ENCODE measurements around the gene OR2C1.

Gene OR2C1

DNA sequence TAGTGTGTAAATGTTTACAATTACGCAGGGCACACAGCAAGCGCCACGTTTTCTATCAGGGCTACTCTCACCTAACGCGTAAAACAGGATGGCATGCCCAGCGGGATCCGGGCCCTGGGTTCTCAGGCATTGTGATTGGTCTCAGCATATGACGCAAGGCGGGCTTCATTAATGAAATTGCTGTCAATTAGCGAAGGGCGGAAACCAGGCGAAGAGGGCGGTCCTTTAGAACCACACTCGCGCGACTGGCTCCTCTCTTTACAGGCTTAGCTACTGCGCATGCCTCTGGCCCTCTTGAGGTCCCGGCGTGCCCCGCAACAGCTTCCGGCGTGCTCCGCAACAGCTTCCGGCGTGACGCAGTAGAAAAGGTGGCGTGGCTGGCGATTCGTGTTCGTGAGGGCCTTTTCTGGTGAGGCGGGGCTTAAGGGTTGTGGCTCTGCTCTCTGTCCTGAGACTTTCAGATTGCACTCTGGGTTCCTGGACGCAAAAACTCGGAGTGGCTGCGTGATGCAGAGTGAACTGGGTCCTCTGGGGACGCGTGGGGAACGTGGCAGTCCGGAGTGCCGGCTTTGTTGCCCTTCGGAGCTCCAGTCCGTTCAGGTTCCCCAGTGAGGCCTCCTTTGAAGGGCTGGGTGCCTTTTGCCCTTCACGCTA lies 9.2 kb downstream of the OR2C1 start:
- Histone ChIP-seq H3K79me2 (ENCODE audit: insufficient read depth, low read length) (no peaks in the 10 kb centered on the region), H3K9me3 (ENCODE audit: insufficient read depth, low read length, severe bottlenecking) (no peaks in the 10 kb centered on the region), H3K27ac (ENCODE audit: low read length) (no peak overlapping the region), H4K20me1 (ENCODE audit: insufficient read depth, low read length) (no peaks in the 10 kb centered on the region), H3K36me3 (ENCODE audit: insufficient read depth, low read length) (no peaks in the 10 kb centered on the region), H3K27me3 (ENCODE audit: insufficient read depth, low read length, poor library complexity) (no peaks in the 10 kb centered on the region), H2AFZ (ENCODE audit: low read depth, low read length) (no peak overlapping the region), H3K4me3 (ENCODE audit: low read depth in 1 of 2, low read length in 2 of 2) (no peak overlapping the region), H3K4me1 (ENCODE audit: insufficient read depth, low read length) (no peaks in the 10 kb centered on the region), H3K9ac (ENCODE audit: low read depth, low read length) (no peak overlapping the region), H3K4me2 (ENCODE audit: insufficient read depth, low read length) (no peak overlapping the region)
- ATAC-seq (ENCODE audit: insufficient read depth, low read depth), result no peak
- no peak for TF ChIP-seq EZH2 (IDR thresholded peaks at IDR 0.05; ENCODE audit: borderline replicate concordance, low read depth, low read length, severe bottlenecking)
- TF ChIP-seq, protein P1, sequence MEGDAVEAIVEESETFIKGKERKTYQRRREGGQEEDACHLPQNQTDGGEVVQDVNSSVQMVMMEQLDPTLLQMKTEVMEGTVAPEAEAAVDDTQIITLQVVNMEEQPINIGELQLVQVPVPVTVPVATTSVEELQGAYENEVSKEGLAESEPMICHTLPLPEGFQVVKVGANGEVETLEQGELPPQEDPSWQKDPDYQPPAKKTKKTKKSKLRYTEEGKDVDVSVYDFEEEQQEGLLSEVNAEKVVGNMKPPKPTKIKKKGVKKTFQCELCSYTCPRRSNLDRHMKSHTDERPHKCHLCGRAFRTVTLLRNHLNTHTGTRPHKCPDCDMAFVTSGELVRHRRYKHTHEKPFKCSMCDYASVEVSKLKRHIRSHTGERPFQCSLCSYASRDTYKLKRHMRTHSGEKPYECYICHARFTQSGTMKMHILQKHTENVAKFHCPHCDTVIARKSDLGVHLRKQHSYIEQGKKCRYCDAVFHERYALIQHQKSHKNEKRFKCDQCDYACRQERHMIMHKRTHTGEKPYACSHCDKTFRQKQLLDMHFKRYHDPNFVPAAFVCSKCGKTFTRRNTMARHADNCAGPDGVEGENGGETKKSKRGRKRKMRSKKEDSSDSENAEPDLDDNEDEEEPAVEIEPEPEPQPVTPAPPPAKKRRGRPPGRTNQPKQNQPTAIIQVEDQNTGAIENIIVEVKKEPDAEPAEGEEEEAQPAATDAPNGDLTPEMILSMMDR (IDR thresholded peaks at IDR 0.05; ENCODE audit: borderline replicate concordance, extremely low read depth, low read length, poor library complexity, severe bottlenecking), result no peak
- DNase-seq, result no peak

DNA sequence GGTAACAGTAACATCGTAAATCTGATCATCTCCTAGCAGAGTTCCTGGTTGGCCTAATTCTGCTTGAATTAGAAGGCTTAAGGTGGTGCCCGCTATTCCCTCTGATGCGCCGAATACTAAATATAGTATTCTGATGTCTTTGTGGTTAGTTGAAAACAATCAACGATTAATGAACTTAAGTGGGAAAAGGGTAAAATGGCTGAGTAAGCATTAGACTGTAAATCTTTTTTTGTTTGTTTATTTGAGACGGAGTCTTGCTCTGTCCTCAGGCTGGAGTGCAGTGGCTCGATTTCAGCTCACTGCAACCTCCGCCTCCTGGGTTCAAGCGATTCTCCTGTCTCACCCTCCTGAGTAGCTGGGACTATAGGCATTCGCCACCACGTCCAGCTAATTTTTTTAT lies 13.4 kb downstream of the OR2C1 start:
- no peaks in the 10 kb centered on the region for H3K4me1 ChIP-seq (ENCODE audit: insufficient read depth, low read length)
- H2AFZ ChIP-seq (ENCODE audit: low read depth, low read length), result no peak overlapping the region
- H3K36me3 ChIP-seq (ENCODE audit: insufficient read depth, low read length), result no peaks in the 10 kb centered on the region
- no peak overlapping the region for H3K4me2 ChIP-seq (ENCODE audit: insufficient read depth, low read length)
- ATAC-seq (ENCODE audit: insufficient read depth, low read depth) (no peak), DNase-seq (no peak)
- no peak overlapping the region for H3K9ac ChIP-seq (ENCODE audit: low read depth, low read length)
- no peaks in the 10 kb centered on the region for H3K27me3 ChIP-seq (ENCODE audit: insufficient read depth, low read length, poor library complexity)
- H3K9me3 ChIP-seq (ENCODE audit: insufficient read depth, low read length, severe bottlenecking), result no peaks in the 10 kb centered on the region
- H4K20me1 ChIP-seq (ENCODE audit: insufficient read depth, low read length), result no peaks in the 10 kb centered on the region
- no peak for TF ChIP-seq EZH2 (IDR thresholded peaks at IDR 0.05; ENCODE audit: borderline replicate concordance, low read depth, low read length, severe bottlenecking)
- TF ChIP-seq, protein P1 (IDR thresholded peaks at IDR 0.05; ENCODE audit: borderline replicate concordance, extremely low read depth, low read length, poor library complexity, severe bottlenecking), result no peak
- no peak overlapping the region for H3K4me3 ChIP-seq (ENCODE audit: low read depth in 1 of 2, low read length in 2 of 2)
- no peaks in the 10 kb centered on the region for H3K79me2 ChIP-seq (ENCODE audit: insufficient read depth, low read length)
- no peak overlapping the region for H3K27ac ChIP-seq (ENCODE audit: low read length)

DNA sequence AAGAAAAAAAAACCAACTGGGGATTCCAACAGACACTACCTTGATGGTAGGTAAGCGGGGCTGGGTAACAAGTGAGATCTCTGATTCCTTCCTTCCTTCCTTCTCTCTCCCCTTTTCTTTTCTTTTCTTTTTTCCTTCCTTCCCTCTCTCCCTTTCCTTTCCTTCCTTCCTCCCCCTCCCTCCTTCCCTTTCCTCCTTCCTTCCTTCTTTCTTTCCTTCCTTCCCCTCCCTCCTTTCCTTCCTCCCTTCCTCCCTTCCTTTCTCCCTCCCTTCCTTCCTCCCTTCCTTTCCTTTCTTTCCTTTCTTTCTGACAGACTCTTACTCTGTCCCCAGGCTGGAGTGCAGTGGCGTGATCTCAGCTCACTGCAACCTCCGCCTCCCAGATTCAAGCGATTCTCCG lies 20.0 kb downstream of the OR2C1 start:
- TF ChIP-seq EZH2 (IDR thresholded peaks at IDR 0.05; ENCODE audit: borderline replicate concordance, low read depth, low read length, severe bottlenecking), result no peak
- TF ChIP-seq, protein P1 (IDR thresholded peaks at IDR 0.05; ENCODE audit: borderline replicate concordance, extremely low read depth, low read length, poor library complexity, severe bottlenecking), result no peak
- Histone ChIP-seq H3K36me3 (ENCODE audit: insufficient read depth, low read length) (no peaks in the 10 kb centered on the region), H3K27me3 (ENCODE audit: insufficient read depth, low read length, poor library complexity) (no peaks in the 10 kb centered on the region), H3K9me3 (ENCODE audit: insufficient read depth, low read length, severe bottlenecking) (no peaks in the 10 kb centered on the region), H3K4me1 (ENCODE audit: insufficient read depth, low read length) (no peaks in the 10 kb centered on the region), H3K27ac (ENCODE audit: low read length) (no peak overlapping the region), H3K4me3 (ENCODE audit: low read depth in 1 of 2, low read length in 2 of 2) (no peak overlapping the region), H4K20me1 (ENCODE audit: insufficient read depth, low read length) (no peaks in the 10 kb centered on the region), H2AFZ (ENCODE audit: low read depth, low read length) (no peak overlapping the region), H3K9ac (ENCODE audit: low read depth, low read length) (no peak overlapping the region), H3K4me2 (ENCODE audit: insufficient read depth, low read length) (no peak overlapping the region), H3K79me2 (ENCODE audit: insufficient read depth, low read length) (no peaks in the 10 kb centered on the region)
- no peak for DNase-seq
- ATAC-seq (ENCODE audit: insufficient read depth, low read depth), result no peak

Data from DND-41 (cell line).